ENCODE results near the gene MACF1.

The MACF1 gene

DNA sequence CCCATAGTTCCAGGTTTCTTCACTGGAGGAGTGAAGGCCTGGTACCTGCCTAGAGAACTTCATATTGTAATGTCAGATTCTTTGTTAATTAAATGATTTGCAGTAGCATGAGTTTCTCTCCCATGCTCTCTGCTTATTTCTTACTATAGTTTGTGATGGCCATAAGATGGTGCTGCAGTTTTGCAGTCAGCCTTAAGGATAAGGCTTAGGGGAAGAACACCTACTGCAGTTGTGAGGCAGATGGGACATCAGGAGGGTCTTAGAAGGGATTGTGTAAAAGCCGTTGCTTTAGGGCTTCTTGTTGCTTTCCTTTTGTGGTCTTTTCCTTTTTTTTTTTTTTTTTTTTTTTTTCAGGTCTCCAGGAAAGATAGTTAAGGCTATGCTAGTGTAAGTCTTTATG lies 61.8 kb downstream of the MACF1 start:
- no peak for DNase-seq

DNA sequence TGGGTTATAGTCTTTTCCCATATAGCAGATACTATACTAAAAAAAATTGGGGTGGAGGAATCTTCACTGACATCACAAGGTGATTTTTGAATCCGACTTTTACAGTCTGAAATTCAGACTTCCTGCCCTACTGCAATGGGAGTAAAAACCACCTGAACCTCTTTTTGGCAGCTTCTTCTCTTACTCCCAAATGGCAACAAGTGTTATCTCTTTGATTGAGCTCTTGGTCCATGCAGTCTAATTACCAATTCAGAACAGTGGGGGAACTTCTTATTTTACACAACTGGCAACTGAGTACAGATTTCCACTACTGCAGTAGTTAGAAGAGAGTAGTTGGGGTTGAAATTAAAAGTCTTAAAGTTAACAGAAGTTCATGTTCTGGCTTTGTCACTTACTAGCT lies 62.3 kb downstream of the MACF1 start:
- DNase-seq = no peak

DNA sequence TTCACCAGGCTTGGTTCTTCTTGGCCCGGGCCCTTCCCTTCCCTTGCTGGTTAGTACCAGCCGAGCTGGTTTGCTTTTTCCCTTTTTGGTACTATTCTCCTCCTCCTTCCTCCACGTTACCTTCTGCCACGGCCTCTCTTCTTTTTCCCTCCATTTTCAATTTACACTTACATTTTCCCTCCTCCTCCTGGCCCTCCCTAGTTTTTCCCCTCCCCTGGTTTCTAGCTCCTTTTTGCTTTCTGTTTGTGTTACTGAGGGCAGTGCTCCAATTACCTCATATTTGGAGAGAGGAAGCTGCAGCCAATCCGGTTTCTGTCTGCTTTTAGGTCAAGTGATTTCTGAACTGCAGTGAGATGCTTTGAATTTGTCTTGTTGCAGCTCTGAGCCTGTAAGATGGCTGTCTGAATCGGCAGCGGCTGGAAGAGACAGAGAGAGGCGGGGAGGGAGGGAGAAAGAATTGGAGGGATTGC lies 63.7 kb downstream of the MACF1 start:
- peak; percentile 12 to 38 for DNase-seq

DNA sequence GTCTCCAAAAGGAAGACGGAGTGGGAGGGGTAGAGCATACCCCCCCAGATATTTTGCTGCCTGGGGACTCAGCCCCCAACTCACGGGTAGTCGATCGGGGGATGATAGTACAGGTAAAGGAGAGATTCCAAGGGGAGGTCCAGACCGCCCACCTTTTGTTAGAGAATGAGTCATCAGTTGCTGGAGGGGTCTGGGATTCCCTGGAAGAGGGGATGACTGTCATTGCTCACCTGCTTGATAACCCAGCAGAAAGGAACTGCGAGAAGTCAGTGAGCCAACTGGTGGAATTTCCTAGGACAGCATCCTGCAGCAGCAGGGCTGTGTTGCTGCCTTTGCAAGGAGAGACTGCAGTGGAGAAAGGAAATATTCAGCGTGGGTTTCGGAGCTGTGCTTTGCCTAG lies 64.4 kb downstream of the MACF1 start:
- DNase-seq = no peak

DNA sequence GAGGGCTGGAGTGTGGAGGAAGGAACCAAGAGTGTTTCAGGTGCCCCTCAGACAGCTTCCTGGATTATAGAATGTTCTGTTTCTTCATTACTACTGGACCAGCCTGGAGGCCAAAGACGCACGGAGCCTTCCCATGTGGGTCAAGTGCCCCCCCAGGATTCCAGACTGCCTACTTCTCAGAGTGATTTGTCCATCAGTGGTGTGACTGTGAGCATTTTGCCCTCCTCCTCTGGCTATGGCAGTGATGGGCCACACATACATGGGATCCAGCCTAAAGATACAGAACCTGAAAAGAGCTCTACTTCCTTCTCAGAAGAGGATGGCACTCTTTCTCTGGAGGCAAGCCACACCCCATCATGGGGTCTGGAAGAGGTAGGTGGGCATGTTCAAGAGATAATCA lies 64.9 kb downstream of the MACF1 start:
- DNase-seq = no peak

DNA sequence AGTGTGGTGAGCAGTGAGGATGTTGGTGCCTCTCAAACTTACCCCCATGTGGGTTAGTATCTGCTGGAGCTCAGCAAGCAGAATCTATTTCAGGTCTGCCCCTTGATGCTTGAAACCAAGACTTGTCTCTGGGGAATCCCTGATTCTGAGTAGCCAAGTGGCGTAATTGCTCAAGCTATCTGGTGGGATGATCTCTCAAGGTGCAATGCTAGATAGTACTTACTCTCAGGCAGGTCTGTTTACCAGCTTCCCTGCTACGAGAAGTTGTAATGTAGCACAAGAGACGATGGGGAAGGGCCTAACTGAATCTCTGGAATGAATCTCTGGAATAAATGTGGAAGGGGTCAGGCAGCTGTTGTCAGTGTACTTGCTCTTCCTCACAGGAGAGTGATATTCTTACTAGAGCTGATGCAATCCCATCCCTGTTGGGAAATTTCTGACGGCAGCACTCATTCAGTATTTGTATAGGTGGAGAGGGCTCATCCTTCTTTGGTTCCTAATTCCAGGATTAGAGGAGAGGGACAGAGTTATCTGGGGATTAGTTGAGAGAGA lies 65.4 kb downstream of the MACF1 start:
- DNase-seq = peak in 1 of 2 donors; percentile 53

DNA sequence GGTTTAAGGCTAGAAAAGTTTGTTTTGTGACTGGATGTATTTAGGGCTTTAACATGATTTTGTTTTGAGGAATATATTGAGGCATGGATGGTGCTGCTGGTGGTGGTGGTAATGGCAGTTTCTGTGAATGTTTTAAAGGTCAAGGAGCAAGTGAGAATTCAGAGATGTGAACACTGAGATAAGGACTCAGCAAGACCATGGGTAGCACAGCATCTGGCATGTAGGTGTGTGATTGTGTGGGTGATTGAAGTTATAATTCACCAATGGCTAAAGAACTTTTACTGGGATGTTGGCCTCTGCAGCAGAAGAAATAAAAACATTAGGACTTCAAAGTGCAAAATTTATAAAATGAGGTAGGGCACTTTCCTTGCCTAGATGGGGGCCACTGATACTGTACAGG lies 65.9 kb downstream of the MACF1 start:
- DNase-seq = no peak

DNA sequence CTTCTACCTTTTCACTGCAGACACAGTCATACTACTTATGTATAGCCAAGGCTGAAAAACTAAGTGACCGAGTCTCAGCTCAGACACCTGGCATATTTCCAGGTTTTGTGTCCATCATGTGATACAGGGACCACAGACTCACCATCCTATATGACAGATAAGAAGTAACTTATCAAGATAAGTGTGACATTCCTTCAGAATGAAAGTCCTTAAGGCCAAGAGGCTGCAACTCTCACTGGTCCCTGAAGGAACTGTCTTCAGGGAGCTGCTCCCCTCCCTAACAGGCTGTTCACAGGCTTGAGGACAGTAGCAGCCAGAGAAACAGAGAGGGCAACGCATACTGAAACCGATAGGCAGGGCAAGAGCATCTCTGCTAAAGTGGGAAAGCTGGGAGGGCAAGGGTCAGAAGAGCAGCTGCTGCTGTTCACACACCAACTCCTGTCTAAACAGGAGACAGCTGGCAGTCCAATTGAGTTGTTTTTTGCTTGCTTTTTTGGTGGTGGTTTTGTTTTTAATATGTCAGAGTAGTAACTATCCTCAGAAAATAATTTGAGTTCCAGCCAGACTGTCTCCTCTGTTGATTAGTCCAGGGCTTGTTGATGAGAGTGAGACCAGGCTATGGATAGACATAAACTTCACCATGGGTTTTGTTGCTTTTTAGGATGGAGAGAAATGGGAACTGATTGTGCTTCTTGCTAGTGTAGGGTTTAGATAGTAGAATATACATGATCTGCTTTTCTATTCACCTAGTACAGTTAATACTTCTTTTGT lies 67.7 kb downstream of the MACF1 start:
- no peak for DNase-seq

DNA sequence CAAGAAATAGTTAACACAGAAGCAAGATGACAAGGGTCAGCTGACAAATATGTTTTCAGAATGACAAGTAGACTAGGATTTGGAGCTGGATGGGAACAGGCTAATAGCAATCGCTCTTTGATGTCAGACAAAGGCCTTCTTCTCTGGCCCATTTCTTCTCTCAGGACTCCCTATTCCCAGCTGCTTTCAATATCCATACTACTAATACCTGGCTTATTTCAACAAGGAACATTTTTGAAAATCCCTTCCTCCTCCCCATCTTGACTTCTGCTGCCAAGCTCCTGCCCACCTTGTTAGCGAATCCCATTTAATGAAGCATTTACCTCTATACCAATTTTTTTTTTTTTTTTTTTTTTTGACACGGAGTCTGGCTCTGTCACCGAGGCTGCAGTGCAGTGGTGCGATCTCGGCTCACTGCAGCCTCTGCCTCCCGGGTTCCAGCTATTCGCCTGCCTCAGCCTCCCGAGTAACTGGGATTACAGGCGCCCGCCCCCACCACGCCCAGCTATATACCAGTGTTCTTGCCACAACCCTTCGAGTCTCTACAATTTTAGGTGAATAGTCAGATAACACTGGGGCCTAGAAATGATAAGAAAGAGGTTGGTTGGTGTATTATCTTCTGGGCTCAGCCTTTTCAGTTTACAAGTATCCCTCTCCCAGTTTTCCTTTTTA lies 68.4 kb downstream of the MACF1 start:
- no peak for DNase-seq

DNA sequence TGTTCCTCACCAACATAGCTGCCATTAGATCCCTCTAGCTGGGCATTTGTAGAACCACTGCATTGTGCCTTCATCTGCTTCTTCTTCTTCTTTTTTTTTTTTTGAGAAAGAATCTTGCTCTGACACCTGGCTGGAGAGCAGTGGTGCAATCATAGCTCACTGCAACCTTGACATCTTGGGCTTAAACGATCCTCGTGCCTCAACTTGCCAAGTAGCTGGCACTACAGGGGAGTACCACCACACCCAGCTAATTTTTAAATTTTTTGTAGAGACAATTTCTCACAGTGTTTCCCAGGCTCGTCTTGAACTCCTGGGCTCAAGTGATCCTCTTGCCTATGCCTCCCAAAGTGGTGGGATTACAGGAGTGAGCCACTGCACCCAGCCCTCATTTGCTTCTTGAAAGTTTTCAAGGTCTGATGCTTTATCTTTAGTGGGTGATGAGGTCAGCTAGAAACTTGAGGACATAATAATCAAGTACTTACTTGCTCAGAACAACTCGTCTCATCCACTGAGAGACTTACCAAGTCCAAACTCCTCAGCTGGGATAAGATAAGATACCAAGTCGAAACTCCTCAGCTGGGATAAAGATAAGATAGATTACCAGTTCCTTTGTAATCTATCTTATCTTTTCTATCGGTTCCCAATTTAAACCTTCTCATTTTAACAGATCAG lies 71.5 kb downstream of the MACF1 start:
- DNase-seq = no peak

DNA sequence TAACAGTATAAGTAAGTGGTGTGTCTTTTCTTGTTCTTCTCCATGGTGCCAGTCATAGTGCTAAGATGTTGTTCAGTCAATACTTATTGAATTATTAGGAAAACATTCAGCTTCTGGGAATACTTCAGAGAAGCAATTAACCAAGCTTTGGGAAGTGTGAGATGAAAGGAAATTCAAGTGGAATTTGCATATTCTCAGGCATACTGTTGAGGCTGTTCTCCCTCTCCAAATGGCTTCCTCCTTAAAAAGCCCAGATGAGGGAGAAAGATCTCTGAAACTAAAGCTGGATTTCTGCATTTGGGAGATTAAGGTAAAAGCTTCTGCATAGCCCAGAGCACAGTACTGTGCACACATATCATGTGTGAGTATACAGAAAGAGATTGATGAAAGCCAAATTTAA lies 73.4 kb downstream of the MACF1 start:
- no peak for DNase-seq

DNA sequence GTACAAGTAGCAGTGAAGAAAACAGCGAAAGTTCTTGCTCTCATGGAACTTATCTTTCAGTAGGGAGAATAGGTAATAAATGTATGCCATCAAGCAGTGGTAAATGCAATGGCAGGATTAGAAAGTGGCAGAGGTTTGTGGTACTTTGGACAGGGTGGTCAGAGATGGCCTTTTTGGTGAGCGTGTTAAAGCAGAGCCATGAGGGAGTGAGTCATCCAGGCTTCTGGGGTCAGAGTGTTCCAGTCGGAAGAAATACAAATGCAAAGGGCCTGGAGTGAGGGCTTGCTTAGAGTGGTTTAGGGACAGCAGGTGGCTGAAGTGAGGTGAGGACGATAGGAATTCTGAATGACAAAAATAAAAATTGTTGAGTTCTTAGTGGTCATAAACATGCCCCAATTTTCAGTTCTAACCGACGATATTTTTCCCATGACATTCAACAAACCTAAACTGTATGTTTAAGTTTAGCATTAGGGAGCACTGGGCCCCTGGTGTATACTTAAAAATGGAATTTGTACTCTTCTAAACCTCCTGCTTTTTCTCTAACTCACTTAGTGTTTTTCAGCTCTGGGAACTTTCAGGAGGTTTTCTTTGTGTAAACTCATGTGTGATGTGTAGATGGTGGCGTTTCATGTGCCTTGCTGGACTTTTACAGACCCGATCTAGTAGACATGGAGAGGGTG lies 78.2 kb downstream of the MACF1 start:
- no peak for DNase-seq

DNA sequence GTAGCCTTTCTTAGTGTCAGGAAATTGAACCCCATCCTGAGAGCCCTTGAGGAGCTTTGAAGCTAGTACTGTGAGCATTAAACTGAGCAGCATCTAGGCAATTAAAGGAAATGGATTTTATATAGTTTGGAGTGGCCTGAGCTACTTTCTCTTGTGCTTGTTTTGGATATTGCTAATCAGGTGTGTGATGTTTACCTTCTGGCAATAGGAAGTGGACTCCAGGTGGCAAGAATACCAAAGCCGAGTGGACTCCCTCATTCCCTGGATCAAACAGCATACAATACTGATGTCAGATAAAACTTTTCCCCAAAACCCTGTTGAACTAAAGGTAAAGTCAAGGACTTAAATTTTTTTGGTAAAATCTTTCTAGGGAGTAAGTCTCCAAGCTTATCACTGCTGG lies 79.4 kb downstream of the MACF1 start:
- DNase-seq = no peak

DNA sequence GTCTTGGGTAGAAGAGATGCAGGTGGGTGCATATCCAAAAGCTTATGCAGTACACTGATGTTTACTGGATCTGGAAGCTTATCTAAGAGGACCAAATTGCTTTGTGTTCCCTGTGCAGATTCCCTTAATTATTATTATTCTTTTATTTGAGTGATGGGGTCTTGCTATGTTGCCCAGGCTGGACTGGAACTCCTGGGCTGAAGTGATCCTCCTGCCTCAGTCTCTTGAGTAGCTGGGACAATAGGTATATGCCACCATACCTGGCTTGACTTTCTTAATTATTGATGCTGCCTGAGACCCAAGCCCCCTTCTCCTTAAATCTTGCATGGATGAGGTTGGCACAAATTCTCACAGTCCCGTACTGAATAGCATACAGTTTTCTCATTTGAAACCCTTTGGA lies 83.0 kb downstream of the MACF1 start:
- DNase-seq = no peak

DNA sequence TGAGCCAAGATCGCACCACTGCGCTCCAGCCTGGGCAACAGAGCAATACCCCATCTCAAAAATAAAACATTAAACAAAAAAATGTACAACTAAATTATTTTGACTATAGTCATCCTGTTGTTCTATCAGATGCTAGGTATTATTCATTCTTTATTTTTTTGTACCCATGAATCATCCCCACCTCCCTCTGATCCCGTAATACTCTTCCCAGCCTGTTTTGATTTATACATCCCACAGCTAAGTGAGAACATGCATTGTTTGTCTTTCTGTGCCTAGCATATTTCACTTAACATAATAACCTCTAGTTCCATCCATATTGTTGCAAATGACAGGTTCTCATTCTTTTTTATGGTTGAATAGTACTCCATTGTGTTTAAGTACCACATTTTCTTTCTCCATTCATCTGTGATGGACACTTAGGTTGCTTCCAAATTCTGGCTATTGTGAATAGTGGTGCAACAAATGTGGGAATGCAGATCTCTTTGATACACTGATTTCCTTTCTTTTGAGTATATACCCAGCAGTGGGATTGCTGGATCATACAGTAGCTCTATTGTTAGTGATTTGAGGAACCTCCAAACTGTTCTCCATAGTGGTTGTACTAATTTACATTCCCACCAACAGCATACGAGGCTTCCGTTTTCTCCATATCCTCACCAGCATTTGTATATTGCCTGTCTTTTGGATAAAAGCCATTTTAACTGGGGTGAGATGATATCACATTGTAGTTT lies 84.4 kb downstream of the MACF1 start:
- DNase-seq = no peak

DNA sequence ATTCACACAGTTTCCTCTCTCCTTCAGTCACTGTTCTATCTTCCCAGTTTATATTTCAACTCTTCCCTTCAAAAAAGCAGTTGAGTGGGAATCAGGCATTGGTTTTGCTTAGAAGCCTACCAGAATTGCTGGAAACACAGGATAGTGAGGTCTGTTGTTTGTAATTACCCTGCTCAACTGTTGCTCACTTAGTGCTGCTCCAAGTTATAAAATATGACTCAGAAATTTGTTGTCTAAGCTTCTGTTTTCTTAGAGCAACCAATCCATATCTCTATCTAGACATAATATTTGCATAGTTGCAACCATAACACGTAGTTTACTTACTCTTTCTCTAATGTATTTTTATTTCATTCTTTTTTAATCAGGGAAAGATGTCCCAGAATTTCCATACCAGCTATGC lies 87.9 kb downstream of the MACF1 start:
- no peak for DNase-seq

DNA sequence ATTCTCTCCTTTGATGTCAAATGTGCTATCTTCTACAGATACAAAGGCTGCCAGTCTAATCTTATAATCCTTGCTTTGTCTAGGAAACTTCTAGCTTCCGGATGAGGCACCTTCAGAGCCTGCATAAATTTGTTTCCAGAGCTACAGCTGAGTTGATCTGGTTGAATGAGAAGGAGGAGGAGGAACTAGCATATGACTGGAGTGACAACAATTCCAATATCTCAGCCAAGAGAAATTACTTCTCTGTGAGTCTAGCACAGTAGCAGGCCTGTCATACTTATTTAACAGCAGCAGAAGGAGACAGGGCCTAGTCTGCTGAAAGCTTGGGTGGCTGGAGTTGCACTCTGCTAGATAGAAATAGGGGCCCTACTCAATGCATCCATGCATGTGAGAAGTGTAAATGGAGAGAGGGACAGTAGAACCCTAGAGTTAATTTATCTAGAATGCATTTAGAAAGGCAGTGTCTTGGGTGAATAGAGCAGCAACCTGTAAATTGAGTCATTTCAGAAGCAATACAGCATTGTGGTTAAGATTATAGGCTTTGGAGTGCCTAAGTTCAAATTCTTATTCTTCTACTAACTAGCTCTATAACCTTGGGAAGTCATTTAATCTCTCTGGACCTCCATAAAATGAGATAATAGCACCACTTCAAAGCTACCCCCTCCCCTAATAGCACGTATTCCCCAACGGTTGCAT lies 89.0 kb downstream of the MACF1 start:
- DNase-seq = no peak

DNA sequence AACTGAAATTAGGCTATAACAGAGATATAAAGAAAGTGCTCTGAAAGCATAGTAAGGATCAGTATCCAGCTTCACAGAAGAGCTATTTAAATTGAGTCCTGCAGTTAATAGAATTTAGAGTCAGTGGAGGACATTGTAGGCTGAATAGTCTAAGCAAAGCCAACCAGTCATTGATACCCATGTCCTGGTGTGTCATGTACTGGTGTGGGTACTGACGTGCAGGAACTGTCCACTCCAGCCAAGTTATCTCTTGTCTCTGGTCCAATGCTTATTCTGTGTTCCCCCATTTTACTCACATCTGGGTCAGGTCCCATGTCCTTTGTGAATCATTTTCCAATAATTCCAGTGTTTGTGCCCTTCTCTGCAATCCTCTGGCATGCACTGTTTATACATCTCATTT lies 90.0 kb downstream of the MACF1 start:
- no peak for DNase-seq

DNA sequence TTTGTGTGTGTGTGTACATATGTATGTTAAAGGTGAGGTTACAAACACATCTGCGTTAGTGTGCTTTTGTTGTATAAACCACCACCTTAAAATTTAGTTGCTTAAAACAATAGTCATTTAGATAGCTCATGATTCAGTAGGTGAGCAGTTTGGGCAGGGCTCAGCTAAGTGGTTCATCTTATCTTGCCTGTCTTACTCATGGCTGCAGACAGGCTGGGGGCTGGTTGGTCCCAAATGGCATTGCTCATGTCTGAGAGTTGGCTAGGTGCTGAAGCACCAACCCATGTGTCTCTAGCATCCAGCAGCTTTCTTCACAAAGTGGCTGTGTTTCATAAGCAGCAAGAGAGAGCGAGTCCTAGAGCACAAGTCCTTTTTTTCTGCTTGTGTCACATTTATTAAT lies 91.4 kb downstream of the MACF1 start:
- no peak for DNase-seq

DNA sequence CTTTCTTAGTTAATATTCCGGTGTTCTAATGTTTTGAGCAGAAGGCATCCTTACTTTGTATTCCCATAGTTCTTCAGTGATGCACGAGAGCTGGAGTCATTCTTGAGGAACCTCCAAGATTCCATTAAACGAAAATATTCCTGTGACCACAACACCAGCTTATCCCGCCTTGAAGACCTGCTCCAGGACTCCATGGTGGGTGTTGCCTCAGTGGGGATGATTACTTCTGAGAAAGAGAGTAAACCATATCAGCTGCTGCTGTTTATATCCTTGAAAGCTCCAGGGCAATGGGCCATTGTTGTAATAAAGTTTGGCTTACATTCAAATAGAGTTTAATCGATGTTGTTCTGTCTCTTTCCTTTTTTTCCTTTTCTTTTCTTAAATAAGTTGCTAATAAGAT lies 93.1 kb downstream of the MACF1 start:
- no peak for DNase-seq

DNA sequence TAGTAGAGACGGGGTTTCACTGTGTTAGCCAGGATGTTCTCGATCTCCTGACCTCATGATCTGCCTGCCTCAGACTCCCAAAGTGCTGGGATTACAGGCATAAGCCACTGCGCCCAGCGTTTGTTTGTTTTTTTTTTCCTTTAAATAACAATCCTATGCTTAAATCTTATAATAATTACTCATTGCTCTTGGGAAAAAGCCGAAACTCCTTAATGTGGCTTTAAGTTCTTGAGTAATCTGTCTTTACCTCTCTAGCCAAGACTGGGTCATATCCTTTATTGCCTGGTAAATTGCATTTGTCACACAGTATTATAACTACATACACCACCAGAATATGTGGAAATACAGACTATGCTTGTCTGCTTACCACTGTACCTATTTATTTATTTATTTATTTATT lies 97.1 kb downstream of the MACF1 start:
- DNase-seq = no peak

DNA sequence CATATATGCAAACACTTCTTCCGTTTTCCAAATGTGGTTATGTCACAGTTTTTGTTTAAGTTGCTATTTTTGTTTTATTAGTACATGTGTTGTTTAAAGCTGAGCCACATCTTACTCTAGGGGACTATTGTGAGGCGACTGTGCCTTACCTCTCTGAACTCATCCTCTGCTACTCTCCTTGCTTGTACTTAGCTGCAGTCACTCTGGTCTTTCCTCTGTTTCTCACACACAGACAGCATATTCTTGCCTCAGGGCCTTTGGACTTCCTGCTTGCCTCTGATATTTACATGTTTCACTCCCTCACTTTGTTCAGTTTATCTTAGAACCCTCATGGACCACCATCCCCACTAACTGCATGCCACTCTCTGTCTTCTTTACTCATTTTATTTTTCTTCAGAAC lies 101.1 kb downstream of the MACF1 start:
- no peak for DNase-seq
